Mesenteric fat pad (tissue), 1 donor: ENCODE measurements around the gene PTPN12. TPM values are rescaled to one million over a fixed set of nuclear protein-coding genes. Genes with fewer than 3 reads are reported as not detected.
A peak's percentile ranks its signal among the peaks of the same experiment; 100 is the strongest.
"Not testable (repeated sequence)": the region's sequence is repeated elsewhere in the genome, so short reads cannot be mapped to it uniquely, and the experiment has no call there.

ENCODE experiments used
- DNase-seq: peaks from one replicate; pipeline ENCODE4 v3.0.0-alpha.2; 2020; ENCODE audit warnings: low spot score
- total RNA-seq: library from RNA; stranded (reverse); fragmentation: NEBNext Ultra II Directional; extraction: Animal tissue kit (Norgen Biotek cat#: 25700); gene quantifications from one replicate; pipeline ENCODE4 v1.2.1, GENCODE V29; 2021
- donor health status: DM: yes; HTN: yes; CAD: no.

PTPN12 gene
- total RNA-seq, 1 donor from 2014 or later, result 111 TPM

DNA sequence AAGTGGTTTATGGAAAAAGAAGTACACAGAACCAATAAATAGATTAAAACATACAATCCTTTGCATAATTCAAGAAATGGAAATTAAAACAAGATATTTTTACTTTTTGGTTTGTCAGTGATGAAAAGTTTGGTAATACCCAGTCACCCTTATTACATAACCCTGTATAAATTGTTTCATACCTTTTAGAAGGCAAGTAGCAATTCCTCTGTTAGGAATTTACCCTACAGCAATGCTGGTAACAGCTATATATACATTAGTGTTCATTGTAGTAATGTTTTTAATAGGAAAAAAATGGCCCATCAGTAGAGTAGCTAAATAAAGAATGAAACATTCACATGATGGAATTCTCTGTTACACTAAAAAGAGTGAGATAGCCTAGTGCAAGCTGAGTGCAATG, 42.7 kb downstream of the PTPN12 start:
- DNase-seq, result no peak

GRCh38 chr7:77580762-77581350, 43.8 kb downstream of the PTPN12 start:
- no peak for DNase-seq

DNA sequence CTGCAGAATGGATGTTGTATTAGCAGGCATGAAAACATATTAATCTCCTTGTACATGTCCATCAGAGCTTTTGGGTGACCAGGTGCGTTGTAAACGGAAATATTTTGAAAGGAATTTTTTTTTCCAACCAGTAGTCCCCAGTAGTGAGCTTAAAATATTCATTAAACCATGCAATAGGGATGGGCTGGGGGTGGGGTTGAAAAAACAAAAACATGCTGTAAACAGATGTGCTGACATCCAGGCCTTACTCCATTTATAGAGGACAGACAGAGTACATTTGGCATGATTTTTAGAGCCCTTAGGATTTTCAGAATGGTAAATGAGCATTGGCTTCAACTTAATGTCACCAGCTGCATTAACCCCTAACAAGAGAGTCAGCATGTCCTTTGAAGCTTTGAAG, 50.2 kb downstream of the PTPN12 start:
- no peak for DNase-seq

DNA sequence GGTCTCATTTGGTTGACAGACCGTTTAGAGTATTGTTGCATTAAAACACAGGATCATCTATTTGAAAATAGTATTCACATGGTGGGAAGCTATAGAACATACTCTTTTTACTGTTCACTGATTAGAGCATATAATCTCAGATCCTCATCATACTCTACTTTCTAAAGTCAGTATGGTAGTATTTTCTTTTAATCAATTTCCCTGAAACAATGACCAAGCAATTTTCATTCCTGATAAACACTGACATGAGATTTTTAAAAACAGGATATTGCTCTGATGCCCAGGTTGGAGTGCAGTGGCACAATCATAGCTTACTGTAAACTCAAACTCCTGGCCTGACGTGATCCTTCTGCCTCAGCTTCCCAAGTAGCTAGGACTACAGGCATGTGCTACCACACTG, 63.9 kb downstream of the PTPN12 start:
- DNase-seq, result no peak

GRCh38 chr7:77606562-77606961, 69.5 kb downstream of the PTPN12 start:
- no peak for DNase-seq

- no peak for DNase-seq
Measured at GRCh38 chr7:77619314-77619713, 82.2 kb downstream of the PTPN12 start.

GRCh38 chr7:77626586-77627308, 89.7 kb downstream of the PTPN12 start:
- no peak for DNase-seq

- no peak for DNase-seq
Measured at GRCh38 chr7:77627309-77627676, 90.2 kb downstream of the PTPN12 start.

DNA sequence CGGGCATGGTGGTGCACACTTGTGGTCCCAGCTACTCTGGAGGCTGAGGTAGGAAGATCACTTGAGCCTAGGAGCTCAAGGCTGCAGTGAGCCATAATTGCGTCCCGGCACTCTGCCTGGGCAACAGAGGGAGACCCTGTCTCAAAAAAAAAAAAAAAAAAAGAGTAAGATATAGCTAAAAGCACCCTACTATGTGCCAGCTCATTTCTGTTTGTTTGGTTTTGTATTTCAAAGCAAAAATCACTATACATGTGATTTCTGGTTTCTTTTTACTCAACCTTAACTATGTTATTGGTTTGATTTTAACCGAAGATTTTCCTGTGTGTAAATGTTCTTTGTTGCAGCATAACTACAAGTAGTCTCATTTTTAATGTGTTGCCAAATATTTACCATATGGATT, 92.7 kb downstream of the PTPN12 start:
- no peak for DNase-seq

DNA sequence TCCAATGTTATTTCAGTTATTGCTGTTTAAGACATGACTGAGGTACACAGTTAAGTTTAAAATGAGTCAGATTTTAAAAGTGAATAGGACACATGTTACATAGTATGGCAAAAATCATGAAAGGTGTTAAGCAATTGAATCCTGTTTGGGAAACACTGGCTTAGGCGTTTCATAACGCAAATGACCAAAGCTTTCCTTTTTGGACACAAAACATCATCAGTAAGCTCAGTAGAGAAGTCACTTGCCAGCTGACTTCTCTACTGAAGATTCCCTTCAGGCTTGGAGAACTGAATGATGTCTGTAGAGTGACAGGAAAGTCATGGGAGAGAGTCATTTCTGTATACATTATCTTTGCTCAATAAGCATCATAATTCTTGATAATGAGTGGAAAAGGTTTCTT, 94.7 kb downstream of the PTPN12 start:
- no peak for DNase-seq

DNA sequence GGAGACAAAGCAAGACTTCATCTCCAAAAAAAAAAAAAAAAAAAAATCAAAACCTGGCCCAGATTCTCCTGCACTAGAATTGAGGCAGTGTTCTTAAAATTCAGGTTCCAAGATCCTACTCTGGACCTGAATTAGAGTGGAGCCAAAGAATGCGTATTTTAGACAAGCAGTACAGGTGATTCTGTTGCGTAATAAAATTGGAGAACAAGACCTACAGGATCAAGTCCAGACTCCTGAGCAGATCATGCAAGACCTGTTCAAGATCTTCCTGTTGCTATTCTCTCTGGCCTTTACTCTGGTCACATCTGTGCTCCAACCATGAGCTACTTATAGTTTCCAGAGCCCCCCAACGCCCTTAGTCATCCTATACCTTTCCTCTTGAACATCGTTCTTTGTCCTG, 107.7 kb downstream of the PTPN12 start:
- no peak for DNase-seq

- no peak for DNase-seq
Measured at GRCh38 chr7:77648742-77649338, 111.7 kb downstream of the PTPN12 start.

GRCh38 chr7:77649716-77650349, 112.7 kb downstream of the PTPN12 start:
- DNase-seq, result no peak

DNA sequence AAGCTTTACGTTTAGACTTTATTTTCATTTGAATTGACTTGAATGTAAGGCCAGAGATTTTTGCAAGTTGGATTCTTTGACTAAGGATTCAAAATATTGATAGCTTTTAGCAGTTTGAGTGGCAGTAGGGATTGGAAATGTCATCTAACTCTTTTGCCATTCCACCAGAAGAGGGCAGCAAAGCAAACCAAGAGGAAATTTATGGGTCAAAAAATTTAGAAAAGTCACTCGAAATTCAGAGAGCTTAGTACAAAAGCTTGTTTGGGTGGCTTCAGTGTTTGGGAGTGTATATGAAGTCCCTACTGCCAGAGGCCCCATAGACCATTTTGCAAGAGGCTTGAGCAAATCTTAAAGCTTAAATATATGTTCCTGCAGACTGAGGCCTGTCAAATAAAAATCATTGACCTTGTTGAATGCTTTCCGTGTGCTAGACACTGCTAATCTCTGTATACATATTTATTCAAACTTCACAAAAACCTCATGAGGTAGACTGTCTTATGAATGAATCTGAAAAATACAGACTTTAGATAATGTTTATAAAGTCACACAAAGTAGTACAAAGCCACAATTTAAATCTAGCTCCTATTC, 114.6 kb downstream of the PTPN12 start:
- no peak for DNase-seq

- not testable (repeated sequence) for DNase-seq
Measured at GRCh38 chr7:77652826-77653225, 115.7 kb downstream of the PTPN12 start.

DNA sequence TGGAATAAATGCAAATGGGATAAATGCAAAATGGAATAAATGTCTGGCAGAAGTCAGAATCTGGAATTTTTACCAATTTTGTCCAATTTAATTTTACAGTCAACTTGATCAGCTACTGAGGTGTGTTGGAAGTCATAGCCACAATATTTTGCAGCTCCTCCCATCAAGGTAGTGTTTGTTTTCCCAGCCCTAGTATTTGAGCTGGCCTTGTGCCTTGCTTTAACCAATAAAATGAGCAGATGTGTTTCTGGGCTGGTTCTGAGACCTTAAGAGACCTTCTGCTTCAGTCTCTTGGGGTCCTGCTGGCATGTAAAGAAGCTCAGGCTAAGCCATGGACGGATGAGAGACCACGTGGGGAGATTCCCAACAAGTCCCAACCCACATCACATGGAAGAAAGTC, 116.5 kb downstream of the PTPN12 start:
- DNase-seq, result no peak

- DNase-seq, result no peak
Measured at GRCh38 chr7:77655356-77655755, 118.3 kb downstream of the PTPN12 start.

- no peak for DNase-seq
Measured at GRCh38 chr7:77655836-77656455, 118.9 kb downstream of the PTPN12 start.

DNA sequence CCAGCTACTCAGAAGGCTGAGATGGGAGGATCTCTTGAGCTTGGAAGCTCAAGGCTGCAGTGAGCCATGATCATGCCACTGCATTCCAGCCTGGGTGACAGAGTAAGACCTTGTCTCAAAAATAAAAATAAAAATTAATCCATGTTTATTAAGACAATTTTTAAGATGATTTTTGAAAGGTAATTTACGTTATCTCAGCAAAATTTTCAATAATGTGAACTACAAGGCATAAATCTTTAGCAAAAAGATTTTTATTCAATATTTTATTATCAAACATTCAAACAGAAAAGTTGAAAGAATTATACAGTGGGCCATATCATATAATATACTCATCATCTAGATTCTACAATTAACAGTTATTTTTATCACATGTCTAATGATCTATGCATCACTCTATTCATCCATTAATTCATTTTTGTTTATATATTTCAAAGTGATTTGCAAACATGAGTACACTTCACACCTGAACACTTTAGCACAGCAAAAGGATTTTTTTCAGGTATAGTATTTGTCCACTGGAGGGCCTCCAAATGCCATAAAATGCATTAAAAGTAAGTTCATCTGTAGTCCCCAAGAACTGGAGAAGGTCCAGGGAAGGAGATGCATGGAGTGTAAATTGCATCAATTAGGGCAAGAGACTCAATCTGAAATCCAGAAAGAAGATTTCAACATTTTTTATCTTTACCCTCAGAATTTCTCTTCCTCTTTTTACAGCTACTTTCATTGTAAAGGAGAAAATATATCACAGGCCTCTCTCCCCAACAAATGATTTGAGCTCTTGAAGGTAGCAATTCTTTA, 120.5 kb downstream of the PTPN12 start:
- no peak for DNase-seq

GRCh38 chr7:77658928-77659327, 121.8 kb downstream of the PTPN12 start:
- DNase-seq, result peak; percentile 78

GRCh38 chr7:77661816-77662215, 124.7 kb downstream of the PTPN12 start:
- DNase-seq, result no peak
